ENCODE measurements around the gene TSC22D1. TPM values are rescaled to one million over a fixed set of nuclear protein-coding genes. Genes with fewer than 3 reads are reported as not detected.
"Not testable (repeated sequence)": the region's sequence is repeated elsewhere in the genome, so short reads cannot be mapped to it uniquely, and the experiment has no call there.

Gene TSC22D1
- total RNA-seq (2014; rRNA removed; shearing (Covaris generic)): 67.6 and 75.2 TPM in 2 replicates

DNA sequence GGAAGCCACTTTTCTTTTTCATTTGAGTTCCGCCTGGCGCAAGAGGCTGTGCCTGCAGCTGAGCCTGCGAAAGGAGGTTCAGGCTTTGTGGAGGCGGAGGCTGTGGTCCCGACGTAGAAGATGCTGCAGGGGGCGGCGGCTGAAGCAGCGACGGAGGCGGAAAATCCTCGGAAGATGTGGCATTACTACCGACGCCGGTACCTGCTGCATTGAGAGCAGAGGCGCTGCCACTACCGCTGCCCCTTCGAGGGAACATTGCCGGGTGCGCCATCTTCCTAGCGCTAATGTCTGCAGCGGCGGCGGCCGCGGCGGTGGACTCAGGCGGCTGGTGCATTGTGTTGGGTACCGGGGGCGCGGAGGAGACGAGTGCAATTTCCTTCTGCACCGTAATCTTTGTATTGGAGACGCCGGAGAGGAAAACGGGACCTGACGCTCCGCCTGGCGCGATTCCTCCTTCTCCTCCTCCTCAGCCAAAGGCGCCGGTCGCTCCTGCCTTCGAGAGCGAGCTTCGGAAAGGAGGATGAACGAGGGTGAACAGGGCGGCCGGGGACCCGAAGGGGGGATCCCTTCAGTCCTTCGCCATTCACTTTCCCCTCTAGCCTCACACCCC is at the start of gene TSC22D1:
TSC22D1 (minus strand) TSS at position 590 of the 610 bp plus-strand sequence; CDS start at position 334, 256 bp downstream.
- DNase-seq (ENCODE audit: low spot score): peak; percentile 62

- no peak for DNase-seq (ENCODE audit: low spot score)
These were observed 46.6 kb upstream of the TSC22D1 start for GRCh38 chr13:44622708-44623107.

GRCh38 chr13:44622261-44622660 is 46.1 kb upstream of the TSC22D1 start:
- no peak for DNase-seq (ENCODE audit: low spot score)

GRCh38 chr13:44620057-44620456 is 43.9 kb upstream of the TSC22D1 start:
- no peak for DNase-seq (ENCODE audit: low spot score)

- DNase-seq (ENCODE audit: low spot score): no peak
These were observed 43.5 kb upstream of the TSC22D1 start for GRCh38 chr13:44619651-44620050.

- no peak for DNase-seq (ENCODE audit: low spot score)
These were observed 42.2 kb upstream of the TSC22D1 start for GRCh38 chr13:44618326-44618725.

DNA sequence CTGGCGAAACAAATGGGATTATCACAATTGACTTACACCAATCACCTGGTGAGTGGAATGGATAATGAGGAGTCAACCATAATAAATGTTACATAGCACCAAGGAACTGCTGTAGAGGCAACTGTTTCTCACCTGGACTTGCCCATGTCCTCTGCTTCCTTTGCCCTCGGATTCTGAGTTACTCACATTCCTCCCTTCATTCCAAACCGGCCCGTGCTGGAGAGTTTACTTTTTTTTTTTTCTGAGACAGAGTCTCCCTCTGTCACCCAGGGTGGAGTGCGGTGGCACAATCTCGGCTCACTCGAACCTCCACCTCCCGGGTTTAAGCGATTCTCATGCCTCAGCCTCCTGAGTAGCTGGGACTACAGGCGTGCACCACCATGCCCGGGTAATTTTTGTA is 41.5 kb upstream of the TSC22D1 start:
- DNase-seq (ENCODE audit: low spot score): no peak

GRCh38 chr13:44609137-44609536 is 33.0 kb upstream of the TSC22D1 start:
- no peak for DNase-seq (ENCODE audit: low spot score)

DNA sequence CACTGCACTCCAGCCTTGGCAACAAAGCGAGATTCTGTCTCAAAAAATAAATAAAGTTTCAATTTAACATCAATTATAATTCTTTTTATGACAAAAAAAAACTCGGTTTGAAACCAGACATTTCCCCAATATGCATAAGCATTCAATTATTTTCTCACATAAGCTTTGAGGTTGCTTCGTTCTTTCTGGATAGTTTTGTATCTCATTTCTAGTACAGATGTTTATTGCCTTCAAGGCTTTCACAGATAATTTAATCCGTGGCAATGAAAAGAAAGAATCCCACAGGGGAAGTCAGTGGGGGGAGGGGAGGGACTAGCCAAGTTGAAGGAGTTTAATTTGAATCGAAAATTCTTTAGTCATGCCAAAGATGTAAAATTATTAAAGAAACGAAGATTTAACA is 29.6 kb upstream of the TSC22D1 start:
- DNase-seq (ENCODE audit: low spot score): no peak

DNA sequence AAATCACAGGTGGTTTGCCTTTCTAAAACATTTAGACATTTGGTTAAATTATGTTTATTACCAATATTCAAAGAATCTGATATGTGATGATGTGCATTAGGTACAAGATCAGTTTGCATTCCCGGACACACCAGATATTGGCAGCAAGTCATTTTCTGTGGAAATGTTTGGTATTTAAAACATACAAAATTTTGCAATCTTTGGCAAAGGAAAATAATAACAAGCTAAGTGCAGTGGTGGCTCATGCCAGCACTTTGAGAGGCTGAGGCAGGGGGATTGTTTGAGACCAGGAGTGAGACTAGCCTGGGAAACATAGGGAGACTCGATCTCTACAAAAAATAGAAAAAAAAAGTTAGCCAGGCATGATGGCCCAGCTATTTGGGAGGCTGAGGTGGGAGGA is 29.1 kb upstream of the TSC22D1 start:
- no peak for DNase-seq (ENCODE audit: low spot score)

- DNase-seq (ENCODE audit: low spot score): no peak
These were observed 25.5 kb upstream of the TSC22D1 start for GRCh38 chr13:44601586-44601985.

DNA sequence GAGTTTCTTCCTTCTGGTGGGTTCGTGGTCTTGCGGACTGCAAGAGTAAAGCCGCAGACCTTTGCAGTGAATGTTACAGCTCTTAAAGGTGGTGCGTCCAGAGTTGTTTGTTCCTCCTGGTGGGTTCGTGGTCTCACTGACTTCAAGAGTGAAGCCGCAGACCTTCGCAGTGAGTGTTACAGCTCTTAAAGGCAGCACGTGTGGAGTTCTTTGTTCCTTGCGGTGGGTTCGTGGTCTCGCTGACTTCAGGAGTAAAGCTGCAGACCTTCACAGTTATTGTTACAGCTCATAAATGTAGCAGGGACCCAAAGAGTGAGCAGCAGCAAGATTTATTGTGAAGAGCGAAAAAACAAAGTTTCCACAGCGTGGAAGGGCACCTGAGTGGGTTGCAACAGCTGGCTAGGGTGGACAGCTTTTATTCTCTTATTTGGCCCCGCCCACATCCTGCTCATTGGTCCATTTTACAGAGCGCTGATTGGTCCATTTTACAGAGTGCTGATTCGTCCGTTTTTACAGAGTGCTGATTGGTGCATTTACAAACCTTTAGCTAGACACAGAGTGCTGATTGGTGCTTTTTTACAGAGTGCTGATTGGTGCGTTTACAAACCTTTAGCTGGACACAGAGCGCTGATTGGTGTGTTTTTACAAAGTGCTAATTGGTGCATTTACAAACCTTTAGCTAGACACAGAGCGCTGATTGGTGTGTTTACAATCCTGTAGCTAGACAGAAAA is 17.9 kb upstream of the TSC22D1 start:
- not testable (repeated sequence) for DNase-seq (ENCODE audit: low spot score)

DNA sequence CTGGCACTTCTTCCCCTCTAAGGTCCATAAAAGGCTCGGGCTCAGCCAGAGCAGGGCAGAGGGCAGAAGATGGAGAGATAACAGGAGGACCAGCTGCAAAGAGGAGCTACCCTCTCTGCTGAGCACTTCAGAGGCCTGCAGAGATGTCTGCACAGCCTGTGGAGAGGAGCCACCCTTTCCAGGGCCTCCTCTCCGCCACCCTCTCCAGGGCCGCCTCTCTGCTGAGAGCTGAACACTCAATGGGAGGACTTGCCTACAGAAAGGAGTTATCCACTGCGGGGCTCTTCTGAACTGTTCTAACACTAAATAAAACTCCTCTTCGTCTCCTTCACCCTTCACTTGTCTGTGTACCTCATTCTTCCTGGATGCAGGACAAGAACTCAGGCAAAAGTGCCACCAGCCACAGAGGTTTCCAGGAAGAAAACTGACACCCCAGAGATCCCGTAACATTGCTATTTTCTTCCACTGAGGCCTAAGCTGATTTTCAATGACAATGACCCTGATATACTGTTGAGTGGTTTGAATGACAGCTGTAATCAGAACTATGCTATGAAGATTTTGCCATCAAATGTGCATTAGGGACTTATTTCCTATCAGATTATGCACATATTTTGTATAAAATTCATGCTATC is 16.2 kb upstream of the TSC22D1 start:
- no peak for DNase-seq (ENCODE audit: low spot score)

DNA sequence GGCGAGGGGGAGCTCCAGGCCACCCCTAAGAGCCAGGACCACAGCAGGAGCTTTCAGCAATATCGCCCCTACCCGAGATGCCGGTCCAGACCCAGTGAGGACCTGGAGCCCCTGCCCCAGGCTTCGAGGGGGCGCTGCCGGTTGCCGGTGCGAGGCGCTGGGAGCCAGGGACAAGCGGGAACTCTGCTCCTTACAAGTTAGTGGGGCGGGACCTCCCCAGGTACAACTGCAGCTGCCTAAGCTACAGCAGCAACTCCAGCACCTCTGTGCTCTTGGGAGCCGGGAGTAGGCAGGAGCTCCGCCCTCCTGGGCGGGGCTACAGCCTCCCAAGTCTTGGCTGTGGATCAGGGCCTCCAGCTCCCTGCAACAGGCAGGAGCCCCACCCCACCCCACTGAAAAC is 15.2 kb upstream of the TSC22D1 start:
- DNase-seq (ENCODE audit: low spot score): no peak

DNA sequence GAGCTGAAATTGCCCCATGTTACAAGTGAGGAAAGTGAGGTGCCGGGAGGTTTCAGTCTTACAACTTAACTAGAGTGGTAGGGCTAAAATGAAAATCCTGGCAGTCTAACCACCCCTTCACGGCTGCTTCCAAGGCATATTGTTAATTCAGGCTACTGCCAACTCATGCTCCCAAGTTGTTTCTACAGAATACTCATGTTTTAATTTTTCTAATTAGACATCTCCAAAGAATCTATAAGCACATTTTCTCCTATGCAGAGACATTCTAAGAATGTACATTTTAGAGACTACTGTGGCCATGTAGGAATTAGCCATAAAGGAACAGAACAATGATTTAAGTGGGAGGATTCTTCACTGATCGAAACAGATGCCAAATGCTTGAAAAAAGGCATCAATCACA is 7.0 kb upstream of the TSC22D1 start:
- no peak for DNase-seq (ENCODE audit: low spot score)

GRCh38 chr13:44578067-44578400 is 1.9 kb upstream of the TSC22D1 start:
- peak; percentile 73 for DNase-seq (ENCODE audit: low spot score)

GRCh38 chr13:44577236-44578066 is 1.3 kb upstream of the TSC22D1 start:
- DNase-seq (ENCODE audit: low spot score): peak; percentile 98

- no peak for DNase-seq (ENCODE audit: low spot score)
These were observed 463 bp upstream of the TSC22D1 start for GRCh38 chr13:44576351-44577235.

DNA sequence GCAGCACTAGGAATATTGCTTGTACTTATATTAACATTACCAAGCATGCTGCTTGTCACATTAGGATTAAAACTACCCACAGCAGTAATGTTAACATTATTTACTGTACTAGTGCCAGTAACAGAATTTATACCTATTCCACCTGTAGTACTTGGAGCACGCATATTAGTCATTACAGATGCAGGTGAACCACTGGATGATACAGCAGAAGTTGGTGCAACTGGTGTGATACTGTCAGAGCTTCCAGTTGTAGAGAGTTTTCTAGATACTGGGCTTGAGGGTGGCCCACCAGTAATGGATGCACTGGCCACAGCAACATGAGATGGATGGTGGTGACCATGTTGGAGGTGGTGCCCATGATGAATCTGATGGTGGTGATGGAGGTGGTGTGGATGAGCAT is 1.1 kb downstream of the TSC22D1 start:
- no peak for DNase-seq (ENCODE audit: low spot score)

DNA sequence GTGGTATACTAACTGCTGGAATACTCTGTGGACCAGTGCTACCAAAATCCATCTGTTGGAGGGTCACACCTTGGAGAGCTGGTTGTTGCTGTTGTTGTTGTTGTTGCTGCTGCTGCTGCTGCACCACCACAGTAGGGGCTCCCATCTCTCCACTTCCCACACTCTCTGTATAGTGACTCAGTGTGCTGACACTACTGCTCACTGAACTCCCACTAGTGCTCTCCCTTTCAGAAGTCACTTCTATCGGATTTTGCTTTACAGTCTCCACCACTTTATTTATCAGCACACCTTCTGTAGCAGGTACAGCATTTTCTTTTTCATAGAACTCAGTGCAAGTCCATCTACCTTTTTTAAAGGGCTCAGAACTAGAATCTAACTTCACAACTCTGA is 1.7 kb downstream of the TSC22D1 start:
- no peak for DNase-seq (ENCODE audit: low spot score)
